A549 (cell line): ENCODE measurements around the gene HERC4. TPM values are rescaled to one million over a fixed set of nuclear protein-coding genes. Genes with fewer than 3 reads are reported as not detected.

Source experiments
- ATAC-seq, 2 experiments: fragments of 200-7000 bp in 1 of 2; fragments of >200 bp in 1 of 2; cut with Nextera tagmentation in 1 of 2; cut with Tn5 transposase in 1 of 2; 3 replicates each; pipeline versions ENCODE4 v1.8.0 to v1.9.1; 2018 to 2020; ENCODE audit warnings: mild to moderate bottlenecking in 1 of 2, moderate library complexity in 1 of 2
- CTCF ChIA-PET: fragments of 300-600 bp; sonication (Branson Sonifier 250); formaldehyde crosslinking; extraction: SDS; loops from one replicate; lab custom pipeline; 2021; ENCODE audit warnings: antibody characterized with exemption, inconsistent platforms; lab: Yijun Ruan, JAX
- POLR2A ChIA-PET: fragments of 350-600 bp; formaldehyde crosslinking; extraction: SDS; loops from one replicate; lab custom pipeline; 2021; ENCODE audit warnings: antibody characterized with exemption, inconsistent platforms; lab: Yijun Ruan, JAX
- DNase-seq, 2 experiments: peaks; one replicate each; pipeline versions ENCODE4 v3.0.0 to v3.0.0-alpha.2; 2011 to 2016; ENCODE audit warnings: low read depth in 1 of 2, low spot score in 1 of 2
- FAIRE-seq: peaks from 2 replicates; lab custom pipeline; 2011; peaks lifted over from hg19 to GRCh38; lab: Jason Lieb, UNC
- H3K27ac ChIP-seq, 2 experiments: fragments of >200 bp; sonication (Bioruptor Twin); formaldehyde crosslinking; 3 replicates each; pipeline ENCODE4 v1.5.1; 2016 to 2017
- H3K4me1 ChIP-seq: fragments of >200 bp; sonication (Bioruptor Twin); formaldehyde crosslinking; 3 replicates; pipeline ENCODE4 v1.6.1; 2016
- H3K4me2 ChIP-seq: fragments of >200 bp; sonication (Bioruptor Twin); formaldehyde crosslinking; 3 replicates; pipeline ENCODE4 v1.6.1; 2016
- H3K4me3 ChIP-seq: fragments of >200 bp; sonication (Bioruptor Twin); formaldehyde crosslinking; 3 replicates; pipeline ENCODE4 v1.5.1; 2016
- H3K9me3 ChIP-seq: fragments of >200 bp; sonication (Bioruptor Twin); formaldehyde crosslinking; 3 replicates; pipeline ENCODE4 v1.6.1; 2016
- CHD4 ChIP-seq: fragments of 200-600 bp; sonication (generic); IDR thresholded peaks from 2 replicates; pipeline ENCODE4 v1.6.1; 2016; ENCODE audit warnings: antibody characterized with exemption, mild to moderate bottlenecking, borderline replicate concordance
- HDAC2 ChIP-seq: fragments of 200-600 bp; sonication (generic); IDR thresholded peaks from 2 replicates; pipeline ENCODE4 v1.6.1; 2016
- HEYL ChIP-seq: fragments of 250-450 bp; sonication (Bioruptor Pico); IDR thresholded peaks from 2 replicates; pipeline ENCODE4 v1.8.0; 2021; ENCODE audit warnings: mild to moderate bottlenecking, moderate library complexity
- HOXA7 ChIP-seq: fragments of 250-450 bp; sonication (Bioruptor Pico); IDR thresholded peaks from 2 replicates; pipeline ENCODE4 v1.5.0; 2020; ENCODE audit warnings: mild to moderate bottlenecking, moderate library complexity
- HOXB13 ChIP-seq: fragments of 250-450 bp; sonication (Bioruptor Pico); IDR thresholded peaks from 2 replicates; pipeline ENCODE4 v1.5.0; 2020; ENCODE audit warnings: low read depth, mild to moderate bottlenecking, moderate library complexity
- KDM5A ChIP-seq: fragments of 200-600 bp; sonication (generic); IDR thresholded peaks from 2 replicates; pipeline ENCODE4 v1.6.1; 2016; ENCODE audit warnings: antibody characterized with exemption, mild to moderate bottlenecking
- NFE2L2 ChIP-seq: fragments of 150-350 bp; conservative IDR thresholded peaks from 2 replicates; pipeline ENCODE4 v1.6.1; 2014; ENCODE audit warnings: low read length
- POLR2A ChIP-seq: IDR thresholded peaks from 2 replicates; pipeline ENCODE4 v1.6.1; 2012; ENCODE audit warnings: mild to moderate bottlenecking, low read length
- RCOR1 ChIP-seq: fragments of 150-350 bp; IDR thresholded peaks from 2 replicates; pipeline ENCODE4 v1.6.1; 2014; ENCODE audit warnings: antibody characterized with exemption, low read length, low read depth
- SMC3 ChIP-seq: fragments of >200 bp; sonication (Bioruptor Twin); formaldehyde crosslinking; IDR thresholded peaks from 3 replicates; pipeline ENCODE4 v1.6.1; 2018; ENCODE audit warnings: inconsistent platforms
- WGBS: methylation state at CpG from one replicate; pipeline ENCODE4 v1.1.6; 2017; ENCODE audit errors: missing lambda C conversion rate; 5-methylcytosine and 5-hydroxymethylcytosine counted together
- polyA plus RNA-seq, 4 experiments: library from polyadenylated mRNA; depleted of rRNA in 3 of 4; stranded (reverse); fragments of >200 nt; fragmentation: RNase III in 1 of 4; extraction: RNeasy Plus Mini Kit Qiagen cat#74134 plus additional on column Dnase treatment in 1 of 4; gene quantifications; 2 replicates in 3 of 4; 3 replicates in 1 of 4; pipeline ENCODE4 v1.2.3, GENCODE V29; 2011 to 2017
- small RNA-seq, 6 experiments: library from RNA; depleted of rRNA; stranded (forward); fragments of <200 nt; gene quantifications; one replicate each; pipeline ENCODE3, GENCODE V24; 2012
- TF ChIP-seq, protein P1 (sequence below): IDR thresholded peaks from 2 replicates; pipeline ENCODE4 v1.6.1; 2012
- TF ChIP-seq, protein P2 (sequence below): fragments of 200-600 bp; sonication (generic); IDR thresholded peaks from 2 replicates; pipeline ENCODE4 v1.6.1; 2016; ENCODE audit warnings: antibody characterized with exemption, mild to moderate bottlenecking, moderate library complexity
- TF ChIP-seq, protein P3 (sequence below): fragments of 250-450 bp; sonication (Bioruptor Pico); IDR thresholded peaks from 2 replicates; pipeline ENCODE4 v1.5.0; 2020; ENCODE audit warnings: low read depth, mild to moderate bottlenecking, moderate library complexity

Gene HERC4
- polyA plus RNA-seq, 2 of the 4 experiments (the other 2 are of a cell fraction): 43.2 to 51.3 TPM

DNA sequence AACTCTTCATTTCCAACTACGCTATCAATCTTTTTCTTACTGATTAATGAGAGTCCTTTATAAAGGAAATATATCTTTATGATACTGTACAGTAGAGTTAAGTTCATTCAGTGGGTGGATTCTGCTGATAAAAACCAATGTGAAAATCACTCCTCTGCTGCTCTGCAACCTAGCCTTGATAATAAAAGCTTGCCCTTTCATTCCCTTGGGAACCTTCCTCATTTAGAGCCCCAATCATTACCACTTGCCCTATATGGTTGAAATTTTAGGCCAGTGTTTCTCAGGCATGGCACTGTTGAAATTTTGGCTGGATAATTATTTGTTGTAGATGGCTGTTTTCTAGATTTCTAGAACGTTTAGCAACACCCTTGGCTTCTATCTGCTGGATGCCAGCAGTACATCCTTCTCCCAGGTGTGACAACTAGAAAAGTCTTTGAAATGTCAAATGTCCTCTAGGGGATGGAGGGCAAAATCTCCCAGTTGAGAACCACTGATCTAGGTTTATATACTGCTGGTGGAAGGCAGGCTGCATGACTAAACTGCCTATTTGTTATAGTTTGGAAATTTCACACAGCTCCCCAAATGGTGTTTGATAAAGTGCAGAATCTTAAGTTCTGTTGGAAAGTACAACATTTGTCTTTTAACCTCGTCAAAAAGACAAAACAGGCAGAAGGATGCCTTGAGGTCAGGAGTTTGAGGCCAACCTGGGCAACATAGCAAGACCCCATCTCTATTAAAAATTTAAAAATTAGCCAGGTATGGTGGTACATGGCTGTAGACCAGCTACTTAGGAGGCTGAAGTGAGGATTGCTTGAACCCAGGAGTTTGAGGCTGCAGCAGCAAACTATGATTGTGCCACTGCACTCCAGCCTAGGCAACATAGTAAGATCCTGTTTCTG, 199.5 kb downstream of the HERC4 start:
- Histone ChIP-seq H3K9me3 (no peaks in the 10 kb centered on the region), H3K4me2 (no peak overlapping the region), H3K4me3 (no peak overlapping the region), H3K4me1 (no peaks in the 10 kb centered on the region), H3K27ac (no peak overlapping the region)
- ATAC-seq (no peak; a peak in 1 of 6 replicates), DNase-seq (no peak), FAIRE-seq (no peak)
- WGBS: 54% methylated on average over 3 of the region's 3 CpGs
- ChIA-PET POLR2A (no interaction called here), CTCF (interaction anchor here (0.5 to 1.1 kb wide), 3 partner anchors 20 to 335 kb away, joined by 3 to 6 read pairs (median 3); no protein-coding TSS in a partner anchor)
- TF ChIP-seq, protein P1, sequence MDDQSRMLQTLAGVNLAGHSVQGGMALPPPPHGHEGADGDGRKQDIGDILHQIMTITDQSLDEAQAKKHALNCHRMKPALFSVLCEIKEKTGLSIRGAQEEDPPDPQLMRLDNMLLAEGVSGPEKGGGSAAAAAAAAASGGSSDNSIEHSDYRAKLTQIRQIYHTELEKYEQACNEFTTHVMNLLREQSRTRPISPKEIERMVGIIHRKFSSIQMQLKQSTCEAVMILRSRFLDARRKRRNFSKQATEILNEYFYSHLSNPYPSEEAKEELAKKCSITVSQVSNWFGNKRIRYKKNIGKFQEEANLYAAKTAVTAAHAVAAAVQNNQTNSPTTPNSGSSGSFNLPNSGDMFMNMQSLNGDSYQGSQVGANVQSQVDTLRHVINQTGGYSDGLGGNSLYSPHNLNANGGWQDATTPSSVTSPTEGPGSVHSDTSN: no peak
- TF ChIP-seq CHD4: no peak
- TF ChIP-seq POLR2A: no peak
- TF ChIP-seq RCOR1: no peak
- TF ChIP-seq, protein P2, sequence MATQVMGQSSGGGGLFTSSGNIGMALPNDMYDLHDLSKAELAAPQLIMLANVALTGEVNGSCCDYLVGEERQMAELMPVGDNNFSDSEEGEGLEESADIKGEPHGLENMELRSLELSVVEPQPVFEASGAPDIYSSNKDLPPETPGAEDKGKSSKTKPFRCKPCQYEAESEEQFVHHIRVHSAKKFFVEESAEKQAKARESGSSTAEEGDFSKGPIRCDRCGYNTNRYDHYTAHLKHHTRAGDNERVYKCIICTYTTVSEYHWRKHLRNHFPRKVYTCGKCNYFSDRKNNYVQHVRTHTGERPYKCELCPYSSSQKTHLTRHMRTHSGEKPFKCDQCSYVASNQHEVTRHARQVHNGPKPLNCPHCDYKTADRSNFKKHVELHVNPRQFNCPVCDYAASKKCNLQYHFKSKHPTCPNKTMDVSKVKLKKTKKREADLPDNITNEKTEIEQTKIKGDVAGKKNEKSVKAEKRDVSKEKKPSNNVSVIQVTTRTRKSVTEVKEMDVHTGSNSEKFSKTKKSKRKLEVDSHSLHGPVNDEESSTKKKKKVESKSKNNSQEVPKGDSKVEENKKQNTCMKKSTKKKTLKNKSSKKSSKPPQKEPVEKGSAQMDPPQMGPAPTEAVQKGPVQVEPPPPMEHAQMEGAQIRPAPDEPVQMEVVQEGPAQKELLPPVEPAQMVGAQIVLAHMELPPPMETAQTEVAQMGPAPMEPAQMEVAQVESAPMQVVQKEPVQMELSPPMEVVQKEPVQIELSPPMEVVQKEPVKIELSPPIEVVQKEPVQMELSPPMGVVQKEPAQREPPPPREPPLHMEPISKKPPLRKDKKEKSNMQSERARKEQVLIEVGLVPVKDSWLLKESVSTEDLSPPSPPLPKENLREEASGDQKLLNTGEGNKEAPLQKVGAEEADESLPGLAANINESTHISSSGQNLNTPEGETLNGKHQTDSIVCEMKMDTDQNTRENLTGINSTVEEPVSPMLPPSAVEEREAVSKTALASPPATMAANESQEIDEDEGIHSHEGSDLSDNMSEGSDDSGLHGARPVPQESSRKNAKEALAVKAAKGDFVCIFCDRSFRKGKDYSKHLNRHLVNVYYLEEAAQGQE: no peak
- no peak for TF ChIP-seq HDAC2
- TF ChIP-seq, protein P3, sequence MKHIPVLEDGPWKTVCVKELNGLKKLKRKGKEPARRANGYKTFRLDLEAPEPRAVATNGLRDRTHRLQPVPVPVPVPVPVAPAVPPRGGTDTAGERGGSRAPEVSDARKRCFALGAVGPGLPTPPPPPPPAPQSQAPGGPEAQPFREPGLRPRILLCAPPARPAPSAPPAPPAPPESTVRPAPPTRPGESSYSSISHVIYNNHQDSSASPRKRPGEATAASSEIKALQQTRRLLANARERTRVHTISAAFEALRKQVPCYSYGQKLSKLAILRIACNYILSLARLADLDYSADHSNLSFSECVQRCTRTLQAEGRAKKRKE (CRISPR knock-in tag): no peak
- TF ChIP-seq HOXA7 (CRISPR knock-in tag): no peak
- no peak for TF ChIP-seq NFE2L2
- no peak for TF ChIP-seq HOXB13 (CRISPR knock-in tag)
- TF ChIP-seq KDM5A: no peak
- no peak for TF ChIP-seq SMC3
- TF ChIP-seq HEYL (CRISPR knock-in tag): no peak

Small RNA genes lying within 50 kb of the gene (small RNA-seq; reads per million reads assigned to genes)
- gene RN7SL220P: 0 reads per million in 6 experiments

Other genes starting within 250 kb of the HERC4 start
- gene DNAJC12, start 237.1 kb downstream of the HERC4 start, polyA plus RNA-seq (2011; rRNA removed): 80.0 and 87.9 TPM in 2 replicates
- gene DNAJC12, start 237.1 kb downstream of the HERC4 start, polyA plus RNA-seq (2017; fragmentation: RNase III; extraction: RNeasy Plus Mini Kit Qiagen cat#74134 plus additional on column Dnase treatment): 13.1 to 19.8 TPM (median 19.1 TPM) in 3 replicates
- 30.5 and 34.8 TPM in 2 replicates for gene SIRT1, start 190.6 kb downstream of the HERC4 start, polyA plus RNA-seq (2011; rRNA removed)
- 16.1 to 16.8 TPM (median 16.2 TPM) in 3 replicates for gene SIRT1, start 190.6 kb downstream of the HERC4 start, polyA plus RNA-seq (2017; fragmentation: RNase III; extraction: RNeasy Plus Mini Kit Qiagen cat#74134 plus additional on column Dnase treatment)
- 2.1 and 2.3 TPM in 2 replicates for gene MYPN, start 34.2 kb upstream of the HERC4 start, polyA plus RNA-seq (2011; rRNA removed)
- 1.5 to 1.8 TPM (median 1.5 TPM) in 3 replicates for gene MYPN, start 34.2 kb upstream of the HERC4 start, polyA plus RNA-seq (2017; fragmentation: RNase III; extraction: RNeasy Plus Mini Kit Qiagen cat#74134 plus additional on column Dnase treatment)
- 0.16 and 0.27 TPM in 2 replicates for gene ATOH7, start 156.8 kb upstream of the HERC4 start, polyA plus RNA-seq (2011; rRNA removed)
- gene ATOH7, start 156.8 kb upstream of the HERC4 start, polyA plus RNA-seq (2017; fragmentation: RNase III; extraction: RNeasy Plus Mini Kit Qiagen cat#74134 plus additional on column Dnase treatment): 0.08 to 0.18 TPM (median 0.09 TPM) in 3 replicates